ENCODE results near the gene ZNF337. TPM values are rescaled to one million over a fixed set of nuclear protein-coding genes. Genes with fewer than 3 reads are reported as not detected.

Gene ZNF337
- total RNA-seq (24.7 and 27.1 TPM in 2 replicates), polyA plus RNA-seq (13.2 and 16.2 TPM in 2 replicates), polyA minus RNA-seq (8.1 and 9.0 TPM in 2 replicates)
- total RNA-seq (2013), result 24.1 TPM

DNA sequence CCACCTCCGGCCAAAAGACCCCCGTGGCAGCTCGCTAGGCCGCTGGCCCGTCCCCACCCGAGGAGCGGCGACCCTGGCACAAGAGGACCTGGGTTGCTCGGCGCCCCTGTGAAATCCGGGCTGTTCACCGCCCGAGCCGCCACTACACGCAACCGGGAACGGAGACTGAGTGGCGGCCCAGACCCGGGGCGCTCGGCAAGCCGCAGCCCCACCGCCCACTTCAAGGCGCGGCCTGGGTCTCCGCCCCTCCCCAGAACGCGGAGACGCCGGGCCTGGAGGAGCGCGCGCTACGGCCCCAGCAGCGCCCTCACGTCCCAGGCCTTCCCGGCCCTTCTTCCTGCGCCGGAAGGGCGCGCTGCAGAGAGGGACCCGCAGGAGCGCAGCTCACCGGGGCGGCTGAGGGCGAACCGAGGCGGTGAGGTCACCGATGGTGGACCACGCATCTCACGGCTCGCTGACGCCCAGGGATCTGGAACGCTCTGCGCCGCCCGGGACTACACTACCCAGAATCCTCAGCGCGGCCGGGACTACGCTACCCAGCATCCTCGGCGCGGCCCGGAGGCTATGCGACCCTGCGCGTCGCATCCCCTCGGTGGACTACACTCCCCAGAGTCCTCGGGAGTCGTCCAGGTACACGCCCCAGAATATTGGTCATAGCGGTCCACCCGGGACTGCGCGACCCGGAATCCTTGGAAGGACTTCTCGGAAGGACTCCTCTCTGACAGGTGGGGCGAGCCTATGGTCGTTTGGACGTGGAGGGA is at the start of gene ZNF337:
Gene ZNF337, minus strand, starts transcription at position 483 of the 761 bp plus-strand sequence. CDS start 10,436 bp downstream, outside the sequence.
- ChIA-PET CTCF (no interaction called here), POLR2A (interaction anchor here (0.7 kb wide), 1 partner anchor 701 kb away, joined by 3 read pairs; no protein-coding TSS in a partner anchor)
- intact Hi-C loops (cut with micrococcal nuclease), result loop anchor here (1.0 to 5.0 kb wide), 6 partner anchors 72 to 502 kb away; partner anchors contain the start of genes ABHD12, ENTPD6, GINS1 and NANP
- Histone ChIP-seq H3K36me3 (replicated peaks in 1 of 2; ENCODE audit: control extremely low read depth in 1 of 2, control insufficient read depth in 1 of 2, extremely low read depth in 1 of 2, insufficient read depth in 2 of 2, low read length in 1 of 2) (no peaks in the 10 kb centered on the region), H4K20me1 (ENCODE audit: control insufficient read depth, insufficient read depth, low read length, poor library complexity, severe bottlenecking) (no peaks in the 10 kb centered on the region), H3K27me3 (replicated peaks in 1 of 4; ENCODE audit: control extremely low read depth in 1 of 4, control insufficient read depth in 3 of 4, insufficient read depth in 4 of 4, low read length in 3 of 4) (no peaks in the 10 kb centered on the region), H3K27ac (ENCODE audit: low read length in 2 of 2) (peak within 1 kb of the TSS; percentile 71 to 90), H3K79me2 (ENCODE audit: control insufficient read depth, insufficient read depth, low read length) (peaks cover 16% of the 10 kb centered on the region), H2AFZ (ENCODE audit: insufficient read depth, low read depth, low read length, poor library complexity, severe bottlenecking) (peak within 1 kb of the TSS; percentile 94), H3K9me3 (ENCODE audit: control extremely low read depth in 1 of 3, control insufficient read depth in 2 of 3, insufficient read depth in 1 of 3, low read length in 2 of 3) (peaks cover 0 to 3% (median 2%) of the 10 kb centered on the region in 3 donors), H3K9ac (ENCODE audit: low read length) (peak within 1 kb of the TSS; percentile 93), H3K4me1 (ENCODE audit: control insufficient read depth in 2 of 2, insufficient read depth in 2 of 2, low read length in 2 of 2) (peaks cover 4 to 7% of the 10 kb centered on the region in 2 donors), H3K4me2 (replicated peaks; ENCODE audit: low read depth, low read length, poor library complexity, severe bottlenecking) (peak within 1 kb of the TSS; percentile 93), H3K4me3 (ENCODE audit: control extremely low read depth in 1 of 5, extremely low read depth in 1 of 5, insufficient read depth in 1 of 5, low read depth in 2 of 5, low read length in 4 of 5) (peak within 1 kb of the TSS; percentile 34 to 92 (median 84))
- WGBS (ENCODE audit: insufficient coverage), result under 1% methylated on average over 74 of the region's 82 CpGs
- peak within 1 kb of the TSS; percentile 93 for H3K27ac Mint-ChIP-seq
- peaks cover 26% of the 10 kb centered on the region for H3K4me1 Mint-ChIP-seq
- H3K4me3 Mint-ChIP-seq, result peak within 1 kb of the TSS; percentile 96
- H3K27me3 Mint-ChIP-seq, result no peaks in the 10 kb centered on the region
- TF ChIP-seq EZH2 (IDR thresholded peaks at IDR 0.05; ENCODE audit: borderline replicate concordance, insufficient read depth, low read depth, low read length, poor library complexity, severe bottlenecking), result no peak
- TF ChIP-seq, protein P1, sequence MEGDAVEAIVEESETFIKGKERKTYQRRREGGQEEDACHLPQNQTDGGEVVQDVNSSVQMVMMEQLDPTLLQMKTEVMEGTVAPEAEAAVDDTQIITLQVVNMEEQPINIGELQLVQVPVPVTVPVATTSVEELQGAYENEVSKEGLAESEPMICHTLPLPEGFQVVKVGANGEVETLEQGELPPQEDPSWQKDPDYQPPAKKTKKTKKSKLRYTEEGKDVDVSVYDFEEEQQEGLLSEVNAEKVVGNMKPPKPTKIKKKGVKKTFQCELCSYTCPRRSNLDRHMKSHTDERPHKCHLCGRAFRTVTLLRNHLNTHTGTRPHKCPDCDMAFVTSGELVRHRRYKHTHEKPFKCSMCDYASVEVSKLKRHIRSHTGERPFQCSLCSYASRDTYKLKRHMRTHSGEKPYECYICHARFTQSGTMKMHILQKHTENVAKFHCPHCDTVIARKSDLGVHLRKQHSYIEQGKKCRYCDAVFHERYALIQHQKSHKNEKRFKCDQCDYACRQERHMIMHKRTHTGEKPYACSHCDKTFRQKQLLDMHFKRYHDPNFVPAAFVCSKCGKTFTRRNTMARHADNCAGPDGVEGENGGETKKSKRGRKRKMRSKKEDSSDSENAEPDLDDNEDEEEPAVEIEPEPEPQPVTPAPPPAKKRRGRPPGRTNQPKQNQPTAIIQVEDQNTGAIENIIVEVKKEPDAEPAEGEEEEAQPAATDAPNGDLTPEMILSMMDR (IDR thresholded peaks at IDR 0.05), result no peak
- DNase-seq (peak; percentile 93), ATAC-seq (ENCODE audit: low read depth) (peak; percentile 97)
- H3K9me3 Mint-ChIP-seq (ENCODE audit: insufficient read depth), result no peaks in the 10 kb centered on the region

DNA sequence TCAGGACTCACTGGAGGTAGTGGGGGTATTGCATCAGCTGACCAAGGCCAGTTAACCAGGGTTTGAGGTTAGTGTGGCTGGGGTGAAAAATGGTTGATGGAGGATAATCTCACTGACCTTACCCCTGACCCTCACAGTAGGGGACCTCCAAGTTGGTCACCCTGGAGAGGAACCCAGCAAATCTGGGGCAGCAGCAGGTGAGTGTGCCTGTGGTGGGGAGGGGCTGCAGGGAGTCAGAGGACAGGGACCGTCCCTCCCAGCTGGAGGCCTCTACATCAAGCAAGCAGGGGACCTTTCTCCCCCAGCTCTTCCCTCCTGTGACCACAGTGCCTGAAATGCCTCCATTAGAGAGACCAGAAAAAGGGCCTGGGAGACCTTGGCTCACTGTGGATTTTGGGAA is 49.1 kb upstream of the ZNF337 start:
- peaks cover 3% of the 10 kb centered on the region for H3K4me1 Mint-ChIP-seq
- POLR2A ChIA-PET, result no interaction called here

More for the DNA sequence above, 49.1 kb upstream of the ZNF337 start:
- no peak for TF ChIP-seq EZH2 (IDR thresholded peaks at IDR 0.05; ENCODE audit: borderline replicate concordance, insufficient read depth, low read depth, low read length, poor library complexity, severe bottlenecking)
- TF ChIP-seq, protein P1 (IDR thresholded peaks at IDR 0.05), result no peak
- no peak overlapping the region for H2AFZ ChIP-seq (ENCODE audit: insufficient read depth, low read depth, low read length, poor library complexity, severe bottlenecking)
- no peaks in the 10 kb centered on the region for H3K9me3 Mint-ChIP-seq (ENCODE audit: insufficient read depth)
- no peak for DNase-seq
- H3K27ac ChIP-seq (ENCODE audit: low read length in 2 of 2), result no peak overlapping the region
- peaks cover 0 to 5% (median 0%) of the 10 kb centered on the region in 3 donors for H3K9me3 ChIP-seq (ENCODE audit: control extremely low read depth in 1 of 3, control insufficient read depth in 2 of 3, insufficient read depth in 1 of 3, low read length in 2 of 3)
- H3K36me3 ChIP-seq (replicated peaks in 1 of 2; ENCODE audit: control extremely low read depth in 1 of 2, control insufficient read depth in 1 of 2, extremely low read depth in 1 of 2, insufficient read depth in 2 of 2, low read length in 1 of 2), result no peaks in the 10 kb centered on the region
- no CpG with 5 or more reads among the region's 1 CpG for WGBS (ENCODE audit: insufficient coverage)
- CTCF ChIA-PET, result no interaction called here
- no peak overlapping the region for H3K27ac Mint-ChIP-seq
- no peaks in the 10 kb centered on the region for H3K27me3 Mint-ChIP-seq
- ATAC-seq (ENCODE audit: low read depth), result no peak
- no peaks in the 10 kb centered on the region for H4K20me1 ChIP-seq (ENCODE audit: control insufficient read depth, insufficient read depth, low read length, poor library complexity, severe bottlenecking)
- H3K4me2 ChIP-seq (replicated peaks; ENCODE audit: low read depth, low read length, poor library complexity, severe bottlenecking), result no peak overlapping the region
- H3K27me3 ChIP-seq (replicated peaks in 1 of 4; ENCODE audit: control extremely low read depth in 1 of 4, control insufficient read depth in 3 of 4, insufficient read depth in 4 of 4, low read length in 3 of 4), result no peaks in the 10 kb centered on the region
- H3K4me3 ChIP-seq (ENCODE audit: control extremely low read depth in 1 of 5, extremely low read depth in 1 of 5, insufficient read depth in 1 of 5, low read depth in 2 of 5, low read length in 4 of 5), result no peak overlapping the region
- no peaks in the 10 kb centered on the region for H3K79me2 ChIP-seq (ENCODE audit: control insufficient read depth, insufficient read depth, low read length)
- H3K9ac ChIP-seq (ENCODE audit: low read length), result no peak overlapping the region
- intact Hi-C loops (cut with micrococcal nuclease), result no loop called here
- H3K4me3 Mint-ChIP-seq, result no peak overlapping the region
- H3K4me1 ChIP-seq (ENCODE audit: control insufficient read depth in 2 of 2, insufficient read depth in 2 of 2, low read length in 2 of 2), result peaks cover 0 to 5% of the 10 kb centered on the region in 2 donors
